Skeletal muscle tissue (tissue), 1 donor: ENCODE results near the gene MORN1. TPM values are rescaled to one million over a fixed set of nuclear protein-coding genes. Genes with fewer than 3 reads are reported as not detected.

Experiments used
- total RNA-seq: library from RNA; depleted of rRNA; stranded (reverse); fragments of >200 nt; gene quantifications from one replicate; pipeline ENCODE4 v1.2.3, GENCODE V29; 2014

MORN1 gene
- total RNA-seq, 1 donor from 2014 or later = 4.2 TPM

Other genes with a start within 250 kb of the MORN1 start
- 13.0 TPM for gene FAAP20, start 196.8 kb downstream of the MORN1 start, total RNA-seq
- 19.3 TPM for gene SKI, start 163.2 kb downstream of the MORN1 start, total RNA-seq
- gene RER1, start 287 bp upstream of the MORN1 start, total RNA-seq = 35.5 TPM
- gene PEX10, start 21.0 kb upstream of the MORN1 start, total RNA-seq = 27.1 TPM
- under 0.01 TPM for gene PLCH2, start 84.7 kb upstream of the MORN1 start, total RNA-seq
- gene PANK4, start 135.0 kb upstream of the MORN1 start, total RNA-seq = 26.1 TPM
- gene HES5, start 138.7 kb upstream of the MORN1 start, total RNA-seq = 1.6 TPM
- 11.5 TPM for gene TNFRSF14, start 164.8 kb upstream of the MORN1 start, total RNA-seq
- gene PRXL2B, start 195.2 kb upstream of the MORN1 start, total RNA-seq = 5.7 TPM
- 1.0 TPM for gene MMEL1, start 241.5 kb upstream of the MORN1 start, total RNA-seq